NCI-H2029 treated with DMSO at 0.1 percent for 48 hours (cell line): ENCODE data around the gene COX4I2.
"Not testable (repeated sequence)": the region's sequence is repeated elsewhere in the genome, so short reads cannot be mapped to it uniquely, and the experiment has no call there.

Source experiments
- DNase-seq: peaks from one replicate; lab custom pipeline; 2025; lab: John Stamatoyannopoulos, UW

The COX4I2 gene

GRCh38 chr20:31654534-31654933 lies 16.8 kb downstream of the COX4I2 start:
- no peak for DNase-seq

- DNase-seq: peak; percentile 36
Observed at GRCh38 chr20:31661625-31662371, 24.1 kb downstream of the COX4I2 start.

- no peak for DNase-seq
Observed at GRCh38 chr20:31662372-31662854, 24.7 kb downstream of the COX4I2 start.

GRCh38 chr20:31663524-31663837 lies 25.8 kb downstream of the COX4I2 start:
- no peak for DNase-seq

- DNase-seq: peak; percentile 62
Observed at GRCh38 chr20:31663838-31664695, 26.4 kb downstream of the COX4I2 start.

- no peak for DNase-seq
Observed at GRCh38 chr20:31664696-31665354, 27.1 kb downstream of the COX4I2 start.

- no peak for DNase-seq
Observed at GRCh38 chr20:31665753-31666152, 28.0 kb downstream of the COX4I2 start.

GRCh38 chr20:31666258-31667042 lies 28.7 kb downstream of the COX4I2 start:
- no peak for DNase-seq

- no peak for DNase-seq
Observed at GRCh38 chr20:31667315-31668285, 29.9 kb downstream of the COX4I2 start.

- not testable (repeated sequence) for DNase-seq
Observed at GRCh38 chr20:31668944-31669343, 31.2 kb downstream of the COX4I2 start.

GRCh38 chr20:31669876-31670275 lies 32.2 kb downstream of the COX4I2 start:
- no peak for DNase-seq

- no peak for DNase-seq
Observed at GRCh38 chr20:31670371-31671228, 32.9 kb downstream of the COX4I2 start.

- DNase-seq: no peak
Observed at GRCh38 chr20:31671324-31671723, 33.6 kb downstream of the COX4I2 start.

- DNase-seq: no peak
Observed at GRCh38 chr20:31673435-31673834, 35.7 kb downstream of the COX4I2 start.

- no peak for DNase-seq
Observed at GRCh38 chr20:31673943-31674463, 36.3 kb downstream of the COX4I2 start.

- peak; percentile 26 for DNase-seq
Observed at GRCh38 chr20:31674895-31675827, 37.4 kb downstream of the COX4I2 start.

GRCh38 chr20:31675828-31676608 lies 38.3 kb downstream of the COX4I2 start:
- no peak for DNase-seq

- no peak for DNase-seq
Observed at GRCh38 chr20:31676609-31676989, 38.9 kb downstream of the COX4I2 start.
